Astrocyte (in vitro differentiated cells and primary cell): ENCODE data around the gene SPEM3.

Experiments used
- CTCF ChIP-seq: IDR thresholded peaks from 2 replicates; pipeline ENCODE4 v1.5.1; 2011; ENCODE audit warnings: low read depth, mild to moderate bottlenecking, inconsistent platforms, low read length, moderate library complexity; ENCODE audit not compliant: insufficient read depth
- EZH2 ChIP-seq: IDR thresholded peaks from 2 replicates; pipeline ENCODE4 v1.6.1; 2012; ENCODE audit warnings: mild to moderate bottlenecking, low read length, inconsistent platforms; ENCODE audit not compliant: insufficient read depth

- TF ChIP-seq CTCF, result no peak
- TF ChIP-seq EZH2, result no peak
Measured at GRCh38 chr17:7462474-7463371, 34.1 kb downstream of the SPEM3 start.
